Measurements from ENCODE around the gene MAMDC4. TPM values are rescaled to one million over a fixed set of nuclear protein-coding genes. Genes with fewer than 3 reads are reported as not detected.

MAMDC4 gene
- polyA plus RNA-seq, 1 donor (not counting 4 experiments of a cell fraction or from before 2014, with no cell fraction given): 0.49 TPM

DNA sequence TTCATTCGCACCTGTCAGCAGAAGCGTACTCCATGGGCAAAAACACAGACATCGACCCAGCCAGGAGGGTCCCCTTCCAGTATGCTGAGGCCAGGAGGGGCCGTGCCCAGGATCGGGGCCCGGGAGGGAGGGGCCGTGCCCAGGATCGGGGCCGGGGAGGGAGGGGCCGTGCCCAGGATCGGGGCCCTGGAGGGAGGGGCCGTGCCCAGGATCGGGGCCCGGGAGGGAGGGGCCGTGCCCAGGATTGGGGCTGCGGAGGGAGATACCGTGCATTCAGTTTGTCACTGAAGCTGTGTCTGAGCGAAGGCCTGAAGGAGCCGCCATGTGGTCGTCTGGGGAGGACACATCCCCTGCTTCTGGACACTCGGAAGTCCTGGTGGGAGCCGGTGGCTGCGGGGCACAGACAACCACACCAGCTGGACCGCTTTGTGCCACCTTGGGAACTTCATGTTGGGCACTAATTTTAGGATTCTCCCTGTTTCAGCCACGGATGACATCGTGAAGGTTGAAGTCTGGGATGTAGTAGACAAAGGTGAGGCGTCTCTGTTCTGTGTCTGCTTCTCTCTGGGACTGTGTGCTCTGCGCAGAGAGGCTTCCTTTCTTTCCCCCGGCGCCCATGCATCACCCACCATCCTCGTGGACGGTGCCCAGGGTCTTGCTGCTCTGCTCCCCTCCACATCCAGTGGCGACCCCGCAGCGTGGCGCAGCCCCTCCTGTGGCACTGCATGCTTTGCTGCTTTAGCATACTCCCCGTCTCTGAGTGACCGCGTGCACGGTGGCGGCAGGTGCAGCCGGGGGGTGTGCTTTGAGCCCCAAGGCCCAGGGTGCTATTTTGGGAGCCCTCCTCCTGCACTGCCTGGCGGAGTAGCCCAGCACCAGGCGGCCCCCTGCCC lies 26.6 kb upstream of the MAMDC4 start:
- TF ChIP-seq EZH2 (IDR thresholded peaks at IDR 0.05; ENCODE audit: low read length): no peak
- TF ChIP-seq, protein P1, sequence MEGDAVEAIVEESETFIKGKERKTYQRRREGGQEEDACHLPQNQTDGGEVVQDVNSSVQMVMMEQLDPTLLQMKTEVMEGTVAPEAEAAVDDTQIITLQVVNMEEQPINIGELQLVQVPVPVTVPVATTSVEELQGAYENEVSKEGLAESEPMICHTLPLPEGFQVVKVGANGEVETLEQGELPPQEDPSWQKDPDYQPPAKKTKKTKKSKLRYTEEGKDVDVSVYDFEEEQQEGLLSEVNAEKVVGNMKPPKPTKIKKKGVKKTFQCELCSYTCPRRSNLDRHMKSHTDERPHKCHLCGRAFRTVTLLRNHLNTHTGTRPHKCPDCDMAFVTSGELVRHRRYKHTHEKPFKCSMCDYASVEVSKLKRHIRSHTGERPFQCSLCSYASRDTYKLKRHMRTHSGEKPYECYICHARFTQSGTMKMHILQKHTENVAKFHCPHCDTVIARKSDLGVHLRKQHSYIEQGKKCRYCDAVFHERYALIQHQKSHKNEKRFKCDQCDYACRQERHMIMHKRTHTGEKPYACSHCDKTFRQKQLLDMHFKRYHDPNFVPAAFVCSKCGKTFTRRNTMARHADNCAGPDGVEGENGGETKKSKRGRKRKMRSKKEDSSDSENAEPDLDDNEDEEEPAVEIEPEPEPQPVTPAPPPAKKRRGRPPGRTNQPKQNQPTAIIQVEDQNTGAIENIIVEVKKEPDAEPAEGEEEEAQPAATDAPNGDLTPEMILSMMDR (optimal IDR thresholded peaks at IDR 0.05 in 1 of 3, IDR thresholded peaks at IDR 0.05 in 1 of 3, conservative IDR thresholded peaks at IDR 0.05 in 1 of 3; ENCODE audit: extremely low read depth in 1 of 3, insufficient read depth in 2 of 3, low read length in 3 of 3): no peak
- dilution Hi-C loops (cut with MboI; ENCODE audit: extremely low pct_ligation_motif_present, low sequenced_read_pairs): no loop called here
- no peak overlapping the region for H3K4me3 ChIP-seq (ENCODE audit: control insufficient read depth in 2 of 3, extremely low read depth in 1 of 3, insufficient read depth in 2 of 3, low read depth in 1 of 3, low read length in 3 of 3)
- H3K27ac ChIP-seq (ENCODE audit: control insufficient read depth, insufficient read depth, low read length): no peak overlapping the region
- no peak for FAIRE-seq
- H3K79me2 ChIP-seq (ENCODE audit: control insufficient read depth, insufficient read depth, low read length): peaks cover 13% of the 10 kb centered on the region
- no peaks in the 10 kb centered on the region for H3K9me1 ChIP-seq (ENCODE audit: control insufficient read depth, extremely low read depth, insufficient read depth, low read length)
- no peak overlapping the region for H3K4me2 ChIP-seq (ENCODE audit: control insufficient read depth, extremely low read depth, insufficient read depth, low read depth, low read length)
- H3K36me3 ChIP-seq (ENCODE audit: control insufficient read depth in 2 of 2, extremely low read depth in 1 of 2, insufficient read depth in 2 of 2, low read length in 2 of 2): peaks cover 21 to 29% of the 10 kb centered on the region in 2 experiments
- H3K4me1 ChIP-seq (ENCODE audit: control insufficient read depth, extremely low read depth, insufficient read depth, low read length): no peaks in the 10 kb centered on the region
- no peaks in the 10 kb centered on the region for H3K27me3 ChIP-seq (ENCODE audit: control insufficient read depth, extremely low read depth, insufficient read depth, low read length)
- no peaks in the 10 kb centered on the region for H4K20me1 ChIP-seq (ENCODE audit: control insufficient read depth, extremely low read depth, insufficient read depth, low read length)
- no peak overlapping the region for H3K9ac ChIP-seq (ENCODE audit: control insufficient read depth, extremely low read depth, insufficient read depth, low read length)
- H3K9me3 ChIP-seq (ENCODE audit: control insufficient read depth, low read depth, low read length): no peaks in the 10 kb centered on the region
- no peak for DNase-seq (ENCODE audit: low read depth, low spot score)
- H2AFZ ChIP-seq (ENCODE audit: control insufficient read depth, low read length): no peak overlapping the region

- Histone ChIP-seq H3K9me3 (ENCODE audit: control insufficient read depth, low read depth, low read length) (no peaks in the 10 kb centered on the region), H3K4me2 (ENCODE audit: control insufficient read depth, extremely low read depth, insufficient read depth, low read depth, low read length) (no peak overlapping the region), H3K36me3 (ENCODE audit: control insufficient read depth in 2 of 2, extremely low read depth in 1 of 2, insufficient read depth in 2 of 2, low read length in 2 of 2) (peaks cover 21 to 35% of the 10 kb centered on the region in 2 experiments), H3K4me1 (ENCODE audit: control insufficient read depth, extremely low read depth, insufficient read depth, low read length) (no peaks in the 10 kb centered on the region), H3K9ac (ENCODE audit: control insufficient read depth, extremely low read depth, insufficient read depth, low read length) (no peak overlapping the region), H3K27ac (ENCODE audit: control insufficient read depth, insufficient read depth, low read length) (no peak overlapping the region), H3K4me3 (ENCODE audit: control insufficient read depth in 2 of 3, extremely low read depth in 1 of 3, insufficient read depth in 2 of 3, low read depth in 1 of 3, low read length in 3 of 3) (no peak overlapping the region), H3K9me1 (ENCODE audit: control insufficient read depth, extremely low read depth, insufficient read depth, low read length) (no peaks in the 10 kb centered on the region), H4K20me1 (ENCODE audit: control insufficient read depth, extremely low read depth, insufficient read depth, low read length) (no peaks in the 10 kb centered on the region), H2AFZ (ENCODE audit: control insufficient read depth, low read length) (no peak overlapping the region), H3K27me3 (ENCODE audit: control insufficient read depth, extremely low read depth, insufficient read depth, low read length) (no peaks in the 10 kb centered on the region), H3K79me2 (ENCODE audit: control insufficient read depth, insufficient read depth, low read length) (peaks cover 7% of the 10 kb centered on the region)
- DNase-seq (ENCODE audit: low read depth, low spot score): no peak
- dilution Hi-C loops (cut with MboI; ENCODE audit: extremely low pct_ligation_motif_present, low sequenced_read_pairs): no loop called here
- no peak for TF ChIP-seq EZH2 (IDR thresholded peaks at IDR 0.05; ENCODE audit: low read length)
- TF ChIP-seq, protein P1 (optimal IDR thresholded peaks at IDR 0.05 in 1 of 3, IDR thresholded peaks at IDR 0.05 in 1 of 3, conservative IDR thresholded peaks at IDR 0.05 in 1 of 3; ENCODE audit: extremely low read depth in 1 of 3, insufficient read depth in 2 of 3, low read length in 3 of 3): no peak
- no peak for FAIRE-seq
Measured at GRCh38 chr9:136826188-136826541, 26.0 kb upstream of the MAMDC4 start.

Data from keratinocyte (primary cell).